GM23248 (cell line): ENCODE results near the gene GMNN. TPM values are rescaled to one million over a fixed set of nuclear protein-coding genes. Genes with fewer than 3 reads are reported as not detected.
"Not testable (repeated sequence)": the region's sequence is repeated elsewhere in the genome, so short reads cannot be mapped to it uniquely, and the experiment has no call there.

Experiments used
- DNase-seq: peaks from one replicate; pipeline ENCODE4 v3.0.0-alpha.2; 2015
- H2AFZ ChIP-seq: fragments of 200-600 bp; sonication (generic); 2 replicates; pipeline ENCODE4 v1.6.1; 2016; ENCODE audit warnings: antibody characterized with exemption
- H3F3A ChIP-seq: fragments of 200-600 bp; sonication (generic); 2 replicates; pipeline ENCODE4 v1.6.1; 2016; ENCODE audit warnings: mild to moderate bottlenecking, antibody characterized with exemption, mixed run types; ENCODE audit not compliant: insufficient read depth
- H3K27ac ChIP-seq: fragments of 200-600 bp; sonication (generic); 2 replicates; pipeline ENCODE4 v1.5.1; 2016; ENCODE audit warnings: mild to moderate bottlenecking
- H3K27me3 ChIP-seq: fragments of 200-600 bp; sonication (generic); replicated peaks from 2 replicates; pipeline ENCODE4 v1.6.1; 2016; ENCODE audit warnings: mild to moderate bottlenecking; ENCODE audit not compliant: insufficient read depth
- H3K36me3 ChIP-seq: fragments of 200-600 bp; sonication (generic); 2 replicates; pipeline ENCODE4 v1.6.1; 2016; ENCODE audit warnings: low read depth, mild to moderate bottlenecking
- H3K4me1 ChIP-seq: fragments of 200-600 bp; sonication (generic); 2 replicates; pipeline ENCODE4 v1.6.1; 2016; ENCODE audit warnings: mild to moderate bottlenecking; ENCODE audit not compliant: insufficient read depth
- H3K4me2 ChIP-seq: fragments of 200-600 bp; sonication (generic); one replicate; pipeline ENCODE4 v1.6.1; 2016; ENCODE audit warnings: mild to moderate bottlenecking; ENCODE audit not compliant: unreplicated experiment
- H3K4me3 ChIP-seq: fragments of 200-600 bp; sonication (generic); 2 replicates; pipeline ENCODE4 v1.5.1; 2016; ENCODE audit warnings: mild to moderate bottlenecking
- H3K79me2 ChIP-seq: fragments of 200-600 bp; sonication (generic); 2 replicates; pipeline ENCODE4 v1.6.1; 2016; ENCODE audit warnings: mild to moderate bottlenecking; ENCODE audit not compliant: insufficient read depth
- H3K9ac ChIP-seq: fragments of 200-600 bp; sonication (generic); 2 replicates; pipeline ENCODE4 v1.6.1; 2016; ENCODE audit warnings: mild to moderate bottlenecking
- H3K9me2 ChIP-seq: fragments of 200-600 bp; sonication (generic); 2 replicates; pipeline ENCODE4 v1.6.1; 2016; ENCODE audit warnings: mixed run types, mild to moderate bottlenecking, moderate library complexity; ENCODE audit not compliant: insufficient read depth
- H3K9me3 ChIP-seq: fragments of 200-600 bp; sonication (generic); one replicate; pipeline ENCODE4 v1.6.1; 2017; ENCODE audit warnings: low read depth
- H4K20me1 ChIP-seq: fragments of 200-600 bp; sonication (generic); 2 replicates; pipeline ENCODE4 v1.6.0; 2016; ENCODE audit not compliant: insufficient read depth
- EZH2 ChIP-seq: fragments of 200-600 bp; sonication (generic); IDR thresholded peaks from 2 replicates; pipeline ENCODE4 v1.6.1; 2018; ENCODE audit warnings: antibody characterized with exemption, mild to moderate bottlenecking; ENCODE audit not compliant: insufficient read depth, poor library complexity, severe bottlenecking
- EZH2phosphoT487 ChIP-seq: fragments of 200-600 bp; sonication (generic); IDR thresholded peaks from 2 replicates; pipeline ENCODE4 v1.6.1; 2018; ENCODE audit warnings: antibody characterized with exemption, moderate library complexity, mild to moderate bottlenecking, low read depth; ENCODE audit not compliant: insufficient read depth
- WGBS, 2 experiments: methylation state at CpG; one replicate each; pipeline ENCODE4 v1.1.6; 2015 to 2017; ENCODE audit warnings: low lambda C conversion rate in 2 of 2, low coverage in 1 of 2; ENCODE audit errors: missing lambda C conversion rate in 2 of 2; 5-methylcytosine and 5-hydroxymethylcytosine counted together
- in situ Hi-C: fragments of 300-500 bp; cut with MboI; formaldehyde crosslinking; loops from 2 replicates; pipeline ENCODE4 v1.15.0; 2020
- polyA plus RNA-seq: library from polyadenylated mRNA; unstranded; fragments of >200 nt; fragmentation: Nextera tagmentation; extraction: Ambion mirVana; gene quantifications from 2 replicates; pipeline ENCODE4 v1.2.1, GENCODE V29; 2016
- total RNA-seq: library from RNA; depleted of rRNA; stranded (reverse); fragments of >200 nt; shearing (Covaris generic); gene quantifications from 2 replicates; pipeline ENCODE4 v1.2.3, GENCODE V29; 2014

The GMNN gene
- total and polyA plus RNA-seq, 2 experiments from 2014 or later = 8.4 to 25.0 TPM

DNA sequence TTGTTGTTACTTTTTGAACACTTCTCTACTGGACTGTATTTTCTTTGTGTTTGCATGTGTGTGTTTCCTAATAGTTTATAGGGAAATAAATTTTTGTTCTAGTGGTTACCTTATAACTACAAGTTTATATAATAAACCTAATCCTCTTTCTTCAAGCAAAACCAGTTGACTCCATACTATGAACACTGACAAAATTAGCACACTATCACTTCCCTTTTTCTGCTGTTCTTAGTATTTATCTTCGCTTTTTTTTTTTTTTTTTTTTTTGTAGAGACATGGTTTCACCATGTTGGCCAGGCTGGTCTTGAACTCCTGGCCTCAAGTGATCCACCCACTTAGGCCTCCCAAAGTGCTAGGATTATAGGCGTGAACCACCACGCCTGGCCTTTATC is 30.8 kb upstream of the GMNN start:
- Histone ChIP-seq H3K36me3 (no peaks in the 10 kb centered on the region), H3K27me3 (no peaks in the 10 kb centered on the region), H4K20me1 (no peaks in the 10 kb centered on the region), H3K27ac (peak overlapping the region; percentile 99), H3K9ac (peak overlapping the region; percentile 84), H3F3A (peaks cover 28% of the 10 kb centered on the region), H3K4me3 (peak overlapping the region; percentile 68), H3K79me2 (no peaks in the 10 kb centered on the region), H3K9me2 (no peaks in the 10 kb centered on the region), H3K4me2 (peak overlapping the region; percentile 88), H3K9me3 (no peaks in the 10 kb centered on the region), H3K4me1 (peaks cover 30% of the 10 kb centered on the region), H2AFZ (peak overlapping the region; percentile 90)
- DNase-seq = no peak
- TF ChIP-seq EZH2phosphoT487 = no peak
- no peak for TF ChIP-seq EZH2
- WGBS, 2 experiments = 75 to 87% methylated on average over 3 of the region's 3 CpGs
- in situ Hi-C loops = no loop called here

DNA sequence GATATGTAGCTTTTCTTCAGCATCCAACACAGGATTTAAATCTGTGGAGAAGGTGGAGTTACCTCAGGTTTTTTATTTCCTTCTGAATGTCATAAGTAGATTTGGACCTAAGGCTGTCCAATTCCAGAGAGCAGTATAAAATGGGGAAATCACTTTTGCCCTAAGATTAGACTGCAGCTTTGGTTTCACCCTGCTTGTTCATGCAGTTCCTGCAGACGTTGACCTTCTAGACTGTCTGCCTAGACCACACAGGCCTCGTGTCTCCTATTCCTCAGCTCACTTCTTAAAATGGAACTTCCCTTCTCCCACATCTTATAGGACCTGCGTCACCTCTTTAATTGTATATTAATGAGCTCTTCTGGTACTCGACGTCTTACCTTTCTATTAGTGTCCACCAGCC is 29.8 kb upstream of the GMNN start:
- H2AFZ ChIP-seq = no peak overlapping the region
- H3F3A ChIP-seq = peaks cover 28% of the 10 kb centered on the region
- no peaks in the 10 kb centered on the region for H3K9me3 ChIP-seq
- H3K9ac ChIP-seq = no peak overlapping the region
- H3K4me3 ChIP-seq = no peak overlapping the region
- H3K9me2 ChIP-seq = no peaks in the 10 kb centered on the region
- H3K4me1 ChIP-seq = peaks cover 30% of the 10 kb centered on the region
- H3K27me3 ChIP-seq = no peaks in the 10 kb centered on the region
- in situ Hi-C loops = no loop called here
- TF ChIP-seq EZH2 = no peak
- TF ChIP-seq EZH2phosphoT487 = no peak
- no peak for DNase-seq
- H3K4me2 ChIP-seq = no peak overlapping the region
- H4K20me1 ChIP-seq = no peaks in the 10 kb centered on the region
- 79 to 84% methylated on average over 5 of the region's 5 CpGs for WGBS, 2 experiments
- no peaks in the 10 kb centered on the region for H3K79me2 ChIP-seq
- H3K27ac ChIP-seq = no peak overlapping the region
- H3K36me3 ChIP-seq = no peaks in the 10 kb centered on the region

DNA sequence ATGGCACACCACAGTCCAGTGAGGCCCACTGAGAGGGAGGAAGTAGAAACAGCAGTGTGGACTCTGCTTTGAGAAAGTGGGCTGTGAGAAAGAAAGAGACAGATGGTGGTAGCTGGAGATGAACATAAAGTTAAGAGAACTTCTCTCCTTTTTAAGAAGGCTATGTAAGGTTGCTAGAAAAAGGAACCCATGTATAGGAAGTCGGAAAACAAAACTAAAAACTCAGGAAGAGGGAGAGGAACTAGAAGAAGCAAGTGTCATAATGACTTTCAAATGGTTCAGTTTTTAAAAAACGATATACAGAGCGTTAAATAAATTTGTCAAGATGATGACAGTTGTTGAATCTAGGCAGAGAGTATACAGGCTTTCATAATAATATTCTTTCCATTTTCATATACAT is 25.4 kb upstream of the GMNN start:
- peaks cover 2% of the 10 kb centered on the region for H3K4me1 ChIP-seq
- TF ChIP-seq EZH2phosphoT487 = no peak
- TF ChIP-seq EZH2 = no peak

DNA sequence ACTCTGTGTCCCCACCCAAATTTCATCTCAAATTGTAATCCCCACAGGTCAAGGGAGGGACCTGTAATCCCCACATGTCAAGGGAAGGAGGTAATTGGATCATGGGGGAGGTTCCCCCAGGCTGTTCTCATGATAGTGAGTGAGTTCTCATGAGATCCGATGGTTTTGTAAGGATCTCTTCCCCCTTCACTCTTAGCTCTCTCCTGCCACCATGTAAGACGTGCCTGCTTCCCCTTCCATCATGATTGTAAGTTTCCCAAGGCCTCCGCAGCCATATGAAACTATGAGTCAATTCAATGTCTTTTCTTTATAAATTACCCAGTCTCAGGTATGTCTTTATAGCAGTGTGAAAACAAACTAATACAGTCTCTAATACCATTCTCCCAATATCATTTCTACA is 23.9 kb upstream of the GMNN start:
- H4K20me1 ChIP-seq, H3K9me2 ChIP-seq, H3K4me2 ChIP-seq, H3K27me3 ChIP-seq, H3F3A ChIP-seq, DNase-seq, in situ Hi-C loops, H3K4me1 ChIP-seq, H3K4me3 ChIP-seq, H2AFZ ChIP-seq, H3K36me3 ChIP-seq, H3K79me2 ChIP-seq, H3K9ac ChIP-seq, H3K27ac ChIP-seq, H3K9me3 ChIP-seq: not testable (repeated sequence)
- whole genome bisulfite sequencing, 2 experiments = 71 to 77% methylated on average over 3 of the region's 3 CpGs

More for the DNA sequence above, 25.4 kb upstream of the GMNN start:
- H3K36me3 ChIP-seq = no peaks in the 10 kb centered on the region
- WGBS, 2 experiments = 21 to 28% methylated on average over 3 of the region's 3 CpGs
- peaks cover 3% of the 10 kb centered on the region for H3F3A ChIP-seq
- peak overlapping the region; percentile 21; the same call in 1 of the 2 replicates for H2AFZ ChIP-seq
- H3K9me3 ChIP-seq = no peaks in the 10 kb centered on the region
- no peak overlapping the region for H3K9ac ChIP-seq
- no peaks in the 10 kb centered on the region for H3K9me2 ChIP-seq
- H3K4me3 ChIP-seq = no peak overlapping the region
- H3K27ac ChIP-seq = no peak overlapping the region
- H3K4me2 ChIP-seq = no peak overlapping the region
- H3K79me2 ChIP-seq = no peaks in the 10 kb centered on the region
- H3K27me3 ChIP-seq = no peaks in the 10 kb centered on the region
- in situ Hi-C loops = no loop called here
- DNase-seq = no peak
- H4K20me1 ChIP-seq = no peaks in the 10 kb centered on the region

DNA sequence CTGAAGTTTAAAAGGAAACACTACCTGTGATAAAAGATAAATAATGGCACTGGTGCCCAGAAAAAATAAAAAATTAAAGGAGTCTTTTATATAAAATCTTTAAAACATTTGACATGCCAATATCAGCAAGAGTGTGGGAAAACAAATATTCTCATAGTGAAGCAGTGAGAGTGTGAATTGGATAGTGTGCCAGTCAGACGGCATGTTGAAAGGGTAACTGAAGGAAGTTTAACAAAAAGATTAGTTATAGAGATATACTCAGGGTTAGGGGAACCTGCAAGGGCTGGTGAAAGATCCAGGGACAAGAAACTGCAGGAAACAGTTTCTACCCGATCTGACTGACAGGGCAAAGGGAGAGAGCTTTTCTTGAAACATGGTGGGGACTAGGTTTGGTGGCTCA is 22.2 kb upstream of the GMNN start:
- no peak overlapping the region for H2AFZ ChIP-seq

More for the DNA sequence above, 22.2 kb upstream of the GMNN start:
- WGBS, 2 experiments = 84 to 88% methylated on average over 2 of the region's 2 CpGs
- no peak for TF ChIP-seq EZH2
- no peak for TF ChIP-seq EZH2phosphoT487
- no peak for DNase-seq
- H3K79me2 ChIP-seq = no peaks in the 10 kb centered on the region
- H3K27me3 ChIP-seq = no peaks in the 10 kb centered on the region
- no peaks in the 10 kb centered on the region for H3K4me1 ChIP-seq
- H3F3A ChIP-seq = no peaks in the 10 kb centered on the region
- H4K20me1 ChIP-seq = no peaks in the 10 kb centered on the region
- H3K9ac ChIP-seq = no peak overlapping the region
- in situ Hi-C loops = no loop called here
- no peaks in the 10 kb centered on the region for H3K9me2 ChIP-seq
- no peak overlapping the region for H3K27ac ChIP-seq
- H3K4me3 ChIP-seq = no peak overlapping the region
- H3K36me3 ChIP-seq = no peaks in the 10 kb centered on the region
- no peaks in the 10 kb centered on the region for H3K9me3 ChIP-seq
- no peak overlapping the region for H3K4me2 ChIP-seq
